Hepatocyte (in vitro differentiated cells): ENCODE data around the gene ZNF616. TPM values are rescaled to one million over a fixed set of nuclear protein-coding genes. Genes with fewer than 3 reads are reported as not detected.

Source experiments
- DNase-seq: peaks from one replicate; pipeline ENCODE4 v3.0.0-alpha.2; 2016; ENCODE audit warnings: low spot score
- H2AFZ ChIP-seq: fragments of 200-600 bp; sonication (generic); 2 replicates; pipeline ENCODE4 v1.6.0; 2016; ENCODE audit warnings: antibody characterized with exemption, mild to moderate bottlenecking
- H3K27ac ChIP-seq: fragments of 200-600 bp; sonication (generic); 2 replicates; pipeline ENCODE4 v1.5.1; 2016; ENCODE audit warnings: mild to moderate bottlenecking
- H3K27me3 ChIP-seq: fragments of 200-600 bp; sonication (generic); 2 replicates; pipeline ENCODE4 v1.6.1; 2016
- H3K36me3 ChIP-seq: fragments of 200-600 bp; sonication (generic); replicated peaks from 2 replicates; pipeline ENCODE4 v1.5.1; 2016; ENCODE audit warnings: low read depth; ENCODE audit not compliant: insufficient read depth
- H3K4me1 ChIP-seq: fragments of 200-600 bp; sonication (generic); 2 replicates; pipeline ENCODE4 v1.5.1; 2016; ENCODE audit warnings: mild to moderate bottlenecking, moderate library complexity; ENCODE audit not compliant: insufficient read depth
- H3K4me2 ChIP-seq: fragments of 200-600 bp; sonication (generic); 2 replicates; pipeline ENCODE4 v1.6.0; 2016
- H3K4me3 ChIP-seq: fragments of 200-600 bp; sonication (generic); 2 replicates; pipeline ENCODE4 v1.5.1; 2016; ENCODE audit warnings: mild to moderate bottlenecking
- H3K79me2 ChIP-seq: fragments of 200-600 bp; sonication (generic); 2 replicates; pipeline ENCODE4 v1.6.0; 2017; ENCODE audit warnings: mild to moderate bottlenecking
- H3K9me2 ChIP-seq: fragments of 200-600 bp; sonication (generic); replicated peaks from 2 replicates; pipeline ENCODE4 v1.6.0; 2017; ENCODE audit warnings: mild to moderate bottlenecking; ENCODE audit not compliant: insufficient read depth
- H3K9me3 ChIP-seq: fragments of 200-600 bp; sonication (generic); 2 replicates; pipeline ENCODE4 v1.5.1; 2016; ENCODE audit warnings: low read depth, mild to moderate bottlenecking
- H4K20me1 ChIP-seq: fragments of 200-600 bp; sonication (generic); 2 replicates; pipeline ENCODE4 v1.6.0; 2016; ENCODE audit warnings: mild to moderate bottlenecking; ENCODE audit not compliant: insufficient read depth, poor library complexity, severe bottlenecking
- CTCF ChIP-seq: fragments of 200-600 bp; sonication (generic); IDR thresholded peaks from 2 replicates; pipeline ENCODE4 v1.5.1; 2016; ENCODE audit warnings: antibody characterized with exemption, mild to moderate bottlenecking; ENCODE audit not compliant: poor library complexity
- EZH2 ChIP-seq: fragments of 200-600 bp; sonication (generic); IDR thresholded peaks from 2 replicates; pipeline ENCODE4 v1.6.1; 2016; ENCODE audit warnings: antibody characterized with exemption, mild to moderate bottlenecking, borderline replicate concordance
- EZH2phosphoT487 ChIP-seq: fragments of 200-600 bp; sonication (generic); IDR thresholded peaks from one replicate; pipeline ENCODE4 v1.6.1; 2018; ENCODE audit warnings: antibody characterized with exemption, mild to moderate bottlenecking, low read depth, moderate library complexity; ENCODE audit not compliant: unreplicated experiment, severe bottlenecking
- WGBS: methylation state at CpG from one replicate; pipeline ENCODE4 v1.1.6; 2016; ENCODE audit warnings: low lambda C conversion rate; ENCODE audit errors: missing lambda C conversion rate; 5-methylcytosine and 5-hydroxymethylcytosine counted together
- polyA plus RNA-seq: library from polyadenylated mRNA; unstranded; fragments of >200 nt; fragmentation: Nextera tagmentation; extraction: Ambion mirVana; gene quantifications from 2 replicates; pipeline ENCODE4 v1.2.1, GENCODE V29; 2016
- total RNA-seq: library from RNA; depleted of rRNA; stranded (reverse); fragments of >200 nt; gene quantifications from 2 replicates; pipeline ENCODE4 v1.2.3, GENCODE V29; 2014

Gene ZNF616
- total and polyA plus RNA-seq, 2 experiments from 2014 or later, result 7.8 to 9.1 TPM

- H3K4me3 ChIP-seq, result peak overlapping the region; percentile 58
- H2AFZ ChIP-seq, result peak overlapping the region; percentile 93
- WGBS, result under 1% methylated on average over 21 of the region's 22 CpGs
- H3K36me3 ChIP-seq, result no peaks in the 10 kb centered on the region
- no peaks in the 10 kb centered on the region for H4K20me1 ChIP-seq
- no peaks in the 10 kb centered on the region for H3K9me2 ChIP-seq
- peak overlapping the region; percentile 90 for H3K4me2 ChIP-seq
- TF ChIP-seq CTCF (no peak), EZH2phosphoT487 (no peak), EZH2 (no peak)
- peak; percentile 31 for DNase-seq
- peaks cover 4% of the 10 kb centered on the region for H3K9me3 ChIP-seq
- peaks cover 17% of the 10 kb centered on the region for H3K79me2 ChIP-seq
- peaks cover 6% of the 10 kb centered on the region for H3K4me1 ChIP-seq
- no peaks in the 10 kb centered on the region for H3K27me3 ChIP-seq
- H3K27ac ChIP-seq, result peak overlapping the region; percentile 83
Measured at GRCh38 chr19:52170863-52171320, 31.2 kb upstream of the ZNF616 start.

GRCh38 chr19:52170304-52170703 lies 30.6 kb upstream of the ZNF616 start:
- no peak for DNase-seq
- Histone ChIP-seq H3K9me3 (peaks cover 4% of the 10 kb centered on the region), H3K79me2 (peaks cover 17% of the 10 kb centered on the region), H3K27ac (peak overlapping the region; percentile 83), H3K36me3 (no peaks in the 10 kb centered on the region), H3K27me3 (no peaks in the 10 kb centered on the region), H3K4me3 (peak overlapping the region; percentile 58), H2AFZ (peak overlapping the region; percentile 93), H3K4me2 (peak overlapping the region; percentile 90), H3K9me2 (no peaks in the 10 kb centered on the region), H4K20me1 (no peaks in the 10 kb centered on the region), H3K4me1 (peaks cover 6% of the 10 kb centered on the region)
- TF ChIP-seq CTCF (no peak), EZH2 (no peak), EZH2phosphoT487 (no peak)
- WGBS, result 6% methylated on average over 5 of the region's 5 CpGs

- peaks cover 8% of the 10 kb centered on the region for H3K36me3 ChIP-seq
- peaks cover 65% of the 10 kb centered on the region for H3K9me3 ChIP-seq
- no peaks in the 10 kb centered on the region for H3K79me2 ChIP-seq
- WGBS, result 98% methylated on average over 15 of the region's 15 CpGs
- no peaks in the 10 kb centered on the region for H3K4me1 ChIP-seq
- no peak for DNase-seq
- H4K20me1 ChIP-seq, result no peaks in the 10 kb centered on the region
- H2AFZ ChIP-seq, result no peak overlapping the region
- H3K9me2 ChIP-seq, result no peaks in the 10 kb centered on the region
- no peak overlapping the region for H3K4me3 ChIP-seq
- no peak for TF ChIP-seq EZH2phosphoT487
- no peak for TF ChIP-seq CTCF
- H3K27ac ChIP-seq, result no peak overlapping the region
- no peak overlapping the region for H3K4me2 ChIP-seq
- H3K27me3 ChIP-seq, result no peaks in the 10 kb centered on the region
Measured at GRCh38 chr19:52155596-52156359, 16.0 kb upstream of the ZNF616 start.
